ENCODE data around the gene HIVEP3.
A peak's percentile ranks its signal among the peaks of the same experiment; 100 is the strongest.

The HIVEP3 gene

GRCh38 chr1:41840592-41841246 lies 78.0 kb downstream of the HIVEP3 start:
- no peak overlapping the region for H3K4me3 ChIP-seq (ENCODE audit: low read depth, low read length)
- no peak for DNase-seq (ENCODE audit: low read depth)
- TF ChIP-seq MAX (IDR thresholded peaks at IDR 0.05; ENCODE audit: low read depth, low read length) (no peak), POLR2A (IDR thresholded peaks at IDR 0.05; ENCODE audit: extremely low read depth, insufficient read length) (no peak), CTCF (IDR thresholded peaks at IDR 0.05; ENCODE audit: low read depth, low read length) (no peak), MYC (IDR thresholded peaks at IDR 0.05; ENCODE audit: low read depth, low read length) (no peak)

DNA sequence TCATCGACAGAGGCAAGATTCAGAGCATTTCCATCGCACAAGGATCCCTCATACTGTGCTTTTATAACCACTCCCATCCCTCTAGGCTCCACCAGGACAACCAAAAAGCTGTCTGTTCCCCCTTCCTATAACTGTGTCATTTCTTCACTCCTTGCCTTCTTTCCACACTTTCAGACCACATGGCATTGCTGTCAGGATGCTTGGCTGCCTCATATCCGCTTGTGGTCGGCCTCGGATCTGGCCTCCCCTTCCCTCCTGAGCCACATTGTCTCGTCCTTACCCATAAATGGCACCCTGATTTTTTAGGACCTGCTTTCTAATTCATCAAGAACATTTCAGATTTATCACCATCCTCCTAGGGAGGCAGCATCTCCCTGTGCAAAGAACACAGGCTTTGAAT lies 80.5 kb downstream of the HIVEP3 start:
- DNase-seq (ENCODE audit: low read depth): peak; percentile 73
- TF ChIP-seq CTCF (IDR thresholded peaks at IDR 0.05; ENCODE audit: low read depth, low read length) (no peak), POLR2A (IDR thresholded peaks at IDR 0.05; ENCODE audit: extremely low read depth, insufficient read length) (no peak), MAX (IDR thresholded peaks at IDR 0.05; ENCODE audit: low read depth, low read length) (0 out of 2 replicates have a peak, but pooled peaks have one; percentile 40), MYC (IDR thresholded peaks at IDR 0.05; ENCODE audit: low read depth, low read length) (peak; percentile 43; the same call in 1 of the 2 replicates)

GRCh38 chr1:41837691-41838090 lies 81.0 kb downstream of the HIVEP3 start:
- TF ChIP-seq CTCF (IDR thresholded peaks at IDR 0.05; ENCODE audit: low read depth, low read length): no peak
- no peak overlapping the region for H3K4me3 ChIP-seq (ENCODE audit: low read depth, low read length)
- no peak for DNase-seq (ENCODE audit: low read depth)

More for the DNA sequence above, 80.5 kb downstream of the HIVEP3 start:
- H3K4me3 ChIP-seq (ENCODE audit: low read depth, low read length): no peak overlapping the region

GRCh38 chr1:41835485-41835884 lies 83.2 kb downstream of the HIVEP3 start:
- DNase-seq (ENCODE audit: low read depth): no peak
- no peak overlapping the region for H3K4me3 ChIP-seq (ENCODE audit: low read depth, low read length)
- TF ChIP-seq MYC (IDR thresholded peaks at IDR 0.05; ENCODE audit: low read depth, low read length): no peak

DNA sequence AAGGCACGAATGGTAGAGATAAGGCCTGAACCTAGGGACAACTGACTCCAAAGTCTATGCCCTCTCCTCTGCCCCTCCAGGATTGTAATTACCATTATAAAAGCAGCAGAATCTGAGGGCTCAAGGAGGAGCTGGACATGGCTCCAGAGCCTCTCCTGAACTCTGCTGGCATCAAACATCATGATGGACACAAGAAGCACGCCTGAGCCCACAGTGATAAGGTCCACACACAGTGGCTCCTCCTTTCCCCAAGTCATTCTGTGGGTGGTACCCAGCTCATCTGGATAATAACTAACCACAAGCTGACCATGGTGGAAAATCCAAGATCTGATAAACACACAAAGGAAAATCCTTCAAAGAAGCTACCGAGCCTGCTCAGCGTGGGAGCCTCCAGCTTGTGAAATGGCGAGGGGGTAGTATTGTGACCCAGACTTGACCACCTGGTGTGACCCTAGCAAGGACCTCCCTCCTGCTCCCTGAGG lies 85.2 kb downstream of the HIVEP3 start:
- H3K4me3 ChIP-seq (ENCODE audit: low read depth, low read length): no peak overlapping the region
- TF ChIP-seq MYC (IDR thresholded peaks at IDR 0.05; ENCODE audit: low read depth, low read length): no peak
- no peak for TF ChIP-seq CTCF (IDR thresholded peaks at IDR 0.05; ENCODE audit: low read depth, low read length)
- no peak for DNase-seq (ENCODE audit: low read depth)

GRCh38 chr1:41830726-41831125 lies 88.0 kb downstream of the HIVEP3 start:
- no peak overlapping the region for H3K4me3 ChIP-seq (ENCODE audit: low read depth, low read length)
- no peak for DNase-seq (ENCODE audit: low read depth)
- TF ChIP-seq CTCF (IDR thresholded peaks at IDR 0.05; ENCODE audit: low read depth, low read length) (no peak), POLR2A (IDR thresholded peaks at IDR 0.05; ENCODE audit: extremely low read depth, insufficient read length) (no peak), MYC (IDR thresholded peaks at IDR 0.05; ENCODE audit: low read depth, low read length) (no peak)
